GM12891 (cell line): ENCODE results near the gene LANCL1.

Experiments
- POLR2A ChIP-seq: IDR thresholded peaks from 2 replicates; pipeline ENCODE4 v1.6.1; 2011; ENCODE audit warnings: low read depth, low read length, control low read depth
- POLR2AphosphoS5 ChIP-seq: IDR thresholded peaks from 2 replicates; pipeline ENCODE4 v1.6.1; 2011; ENCODE audit warnings: low read depth, low read length, control low read depth
- TAF1 ChIP-seq: IDR thresholded peaks from 2 replicates; pipeline ENCODE4 v1.6.1; 2011; ENCODE audit warnings: low read depth, low read length, control low read depth

DNA sequence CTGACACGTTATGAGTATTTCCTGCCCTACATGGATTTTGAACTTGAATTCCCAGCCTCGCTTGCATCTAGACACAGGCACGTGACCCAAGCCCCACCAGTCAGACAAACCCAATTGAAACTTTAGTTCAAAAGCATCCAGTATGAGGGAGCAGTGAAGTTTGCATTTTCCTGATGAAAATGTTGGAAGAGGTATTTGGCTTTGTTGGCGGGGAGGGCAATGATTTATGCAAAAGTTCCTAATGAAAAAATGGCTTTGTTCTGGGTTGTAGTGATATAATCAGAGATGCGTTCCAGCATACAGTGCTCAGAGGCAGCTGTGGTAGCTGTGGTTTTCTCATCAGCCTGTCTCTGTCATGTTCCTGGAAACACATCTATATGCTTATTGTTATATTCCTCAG, 43.0 kb upstream of the LANCL1 start:
- no peak for TF ChIP-seq POLR2A
- no peak for TF ChIP-seq POLR2AphosphoS5
- TF ChIP-seq TAF1: no peak
